Bronchial epithelial cell (primary cell): ENCODE results near the gene SKP1. TPM values are rescaled to one million over a fixed set of nuclear protein-coding genes. Genes with fewer than 3 reads are reported as not detected.
A peak's percentile ranks its signal among the peaks of the same experiment; 100 is the strongest.

Source experiments
- DNase-seq: peaks from one replicate; pipeline ENCODE4 v3.0.0-alpha.2; 2010; ENCODE audit warnings: low read depth
- FAIRE-seq: peaks from 2 replicates; lab custom pipeline; 2011; peaks lifted over from hg19 to GRCh38; lab: Jason Lieb, UNC
- H3K27me3 ChIP-seq: 2 replicates; pipeline ENCODE4 v1.5.1; 2011; ENCODE audit warnings: low read length; ENCODE audit not compliant: control insufficient read depth, insufficient read depth
- H3K36me3 ChIP-seq: 2 replicates; pipeline ENCODE4 v1.5.1; 2011; ENCODE audit warnings: low read length; ENCODE audit not compliant: control insufficient read depth, insufficient read depth
- H3K4me3 ChIP-seq: 2 replicates; pipeline ENCODE4 v1.5.1; 2011; ENCODE audit warnings: mild to moderate bottlenecking, low read depth, low read length, control low read depth
- CTCF ChIP-seq: IDR thresholded peaks from 2 replicates; pipeline ENCODE4 v1.5.1; 2011; ENCODE audit warnings: mild to moderate bottlenecking, moderate library complexity, low read length, control low read depth, inconsistent platforms; ENCODE audit not compliant: insufficient read depth, severe bottlenecking
- total RNA-seq: library from RNA; depleted of rRNA; stranded (reverse); fragments of >200 nt; gene quantifications from 2 replicates; pipeline ENCODE4 v1.2.1, GENCODE V29; 2014

The SKP1 gene
- total RNA-seq, 1 donor from 2014 or later, result 157 TPM

DNA sequence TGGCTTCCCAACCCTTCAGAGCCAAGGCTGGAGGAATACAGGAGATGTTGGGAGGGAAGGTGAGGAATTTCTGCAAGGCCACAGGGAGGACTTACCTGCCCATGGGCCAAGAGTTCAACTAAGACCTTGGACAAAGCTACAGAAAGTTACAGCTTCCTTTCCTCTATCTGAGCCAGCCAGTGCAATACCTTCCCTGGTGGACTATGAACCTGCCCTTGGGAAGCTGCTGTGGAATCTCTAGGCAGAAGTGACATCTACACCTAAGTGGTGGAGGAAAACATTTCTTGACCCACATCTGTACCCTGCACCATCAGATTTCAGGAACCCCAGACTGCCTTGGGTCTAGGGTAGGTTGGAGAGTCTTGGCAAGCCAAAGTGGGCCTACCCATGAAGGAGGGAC lies 6.7 kb upstream of the SKP1 start:
- TF ChIP-seq CTCF, result no peak
- no peak for FAIRE-seq
- H3K4me3 ChIP-seq, result no peak overlapping the region
- no peaks in the 10 kb centered on the region for H3K36me3 ChIP-seq
- H3K27me3 ChIP-seq, result no peaks in the 10 kb centered on the region
- no peak for DNase-seq

- no peaks in the 10 kb centered on the region for H3K27me3 ChIP-seq
- DNase-seq, result no peak
- H3K4me3 ChIP-seq, result no peak overlapping the region
- FAIRE-seq, result no peak
- peaks cover 2% of the 10 kb centered on the region for H3K36me3 ChIP-seq
- no peak for TF ChIP-seq CTCF
These were observed 1.3 kb upstream of the SKP1 start for GRCh38 chr5:134178096-134178419.

- H3K36me3 ChIP-seq, result peaks cover 2% of the 10 kb centered on the region
- H3K4me3 ChIP-seq, result peak overlapping the region; percentile 92
- H3K27me3 ChIP-seq, result no peaks in the 10 kb centered on the region
- TF ChIP-seq CTCF, result no peak
- DNase-seq (peak; percentile 76), FAIRE-seq (no peak)
These were observed 782 bp upstream of the SKP1 start for GRCh38 chr5:134177369-134178095.

DNA sequence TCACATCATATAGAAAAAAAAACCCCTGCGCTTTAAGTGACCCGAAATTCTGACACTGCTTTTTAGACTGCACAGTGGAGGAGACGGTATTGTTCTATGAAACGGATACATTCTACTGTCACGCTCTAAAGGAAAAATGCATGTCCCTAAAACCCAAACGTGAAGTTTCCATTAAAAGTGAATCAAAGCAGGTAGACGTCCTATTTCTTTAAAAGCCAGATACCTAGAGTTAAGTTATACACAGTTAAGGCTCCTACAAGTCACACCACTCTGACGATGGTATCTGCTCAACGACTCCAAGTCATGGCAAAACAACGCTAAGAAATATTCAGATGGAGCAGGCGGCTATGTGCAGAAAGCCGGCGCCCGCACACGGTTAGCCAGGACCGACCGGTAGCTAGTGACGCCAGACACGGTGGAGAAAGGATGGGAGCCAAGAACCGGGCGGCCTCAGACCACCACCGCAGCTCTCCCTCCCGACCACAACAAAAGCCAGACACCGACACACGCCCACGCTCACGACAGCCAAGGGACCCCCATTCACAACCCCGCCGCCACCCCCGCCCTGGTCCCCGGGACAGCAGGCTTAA lies 734 bp downstream of the SKP1 start:
- Histone ChIP-seq H3K4me3 (peak overlapping the region; percentile 92), H3K27me3 (no peaks in the 10 kb centered on the region), H3K36me3 (peaks cover 7% of the 10 kb centered on the region)
- FAIRE-seq, result no peak
- TF ChIP-seq CTCF, result no peak
- DNase-seq, result peak; percentile 19

DNA sequence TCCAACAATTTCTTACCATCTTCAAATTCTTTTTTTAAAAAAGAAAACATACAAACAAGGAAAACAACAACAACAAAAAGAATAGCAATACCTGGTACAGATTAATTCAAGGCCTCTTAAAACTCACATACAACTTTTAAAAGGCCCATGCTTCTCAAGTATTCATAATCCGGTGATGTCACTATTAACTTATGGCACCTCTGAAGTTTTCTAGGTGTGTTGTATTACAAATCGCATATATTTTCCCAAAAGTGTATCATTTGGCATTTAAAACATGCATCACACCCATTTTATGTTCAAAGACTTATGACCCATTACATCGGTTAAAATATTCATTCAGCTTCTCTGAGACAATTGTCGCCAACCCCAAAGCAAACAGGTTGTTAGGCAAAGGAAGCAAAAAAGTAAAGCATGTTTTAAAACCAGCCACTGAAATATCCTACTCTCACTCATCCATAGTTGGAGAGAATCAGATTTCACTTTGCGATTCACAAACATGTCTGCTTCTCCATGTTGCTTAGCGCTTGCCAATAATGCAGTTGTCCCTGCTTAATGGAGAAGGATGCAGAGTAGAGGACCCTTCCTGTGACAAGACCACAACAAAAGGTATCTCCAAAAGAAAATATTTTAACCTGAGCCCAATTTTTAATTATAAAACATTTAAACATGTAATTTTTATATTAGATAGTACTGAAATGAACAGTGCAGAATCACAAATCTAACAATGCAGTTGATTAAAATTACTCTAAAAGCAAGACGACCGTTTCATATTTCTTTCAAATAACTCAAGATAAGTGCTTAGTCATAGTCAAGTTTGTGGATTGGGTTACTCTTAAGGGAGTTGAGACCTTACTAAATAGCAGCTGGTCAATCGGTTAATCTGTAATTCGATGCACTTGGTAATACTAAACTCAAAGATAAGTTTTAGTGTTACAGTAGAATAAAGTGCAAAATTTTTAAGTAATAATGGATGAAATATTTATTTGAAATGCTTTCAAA lies 1.6 kb downstream of the SKP1 start:
- DNase-seq, result peak; percentile 55
- TF ChIP-seq CTCF, result no peak
- peak overlapping the region; percentile 92 for H3K4me3 ChIP-seq
- H3K36me3 ChIP-seq, result peaks cover 10% of the 10 kb centered on the region
- FAIRE-seq, result no peak
- H3K27me3 ChIP-seq, result no peaks in the 10 kb centered on the region
